ENCODE measurements around the gene RNF123.

The RNF123 gene

GRCh38 chr3:49659756-49660155 is 29.6 kb upstream of the RNF123 start:
- no peak for DNase-seq

- DNase-seq, result no peak
Measured at GRCh38 chr3:49661281-49661680, 28.1 kb upstream of the RNF123 start.

- DNase-seq, result no peak
Measured at GRCh38 chr3:49662021-49662420, 27.3 kb upstream of the RNF123 start.

GRCh38 chr3:49662720-49663413 is 26.5 kb upstream of the RNF123 start:
- no peak for DNase-seq

- DNase-seq, result no peak
Measured at GRCh38 chr3:49663831-49664230, 25.5 kb upstream of the RNF123 start.

- no peak for DNase-seq
Measured at GRCh38 chr3:49664300-49664699, 25.1 kb upstream of the RNF123 start.

GRCh38 chr3:49665822-49666519 is 23.4 kb upstream of the RNF123 start:
- DNase-seq, result no peak

GRCh38 chr3:49666592-49666991 is 22.8 kb upstream of the RNF123 start:
- DNase-seq, result no peak

- DNase-seq, result no peak
Measured at GRCh38 chr3:49667701-49668413, 21.5 kb upstream of the RNF123 start.

- no peak for DNase-seq
Measured at GRCh38 chr3:49668414-49668797, 21.0 kb upstream of the RNF123 start.

GRCh38 chr3:49668861-49669260 is 20.5 kb upstream of the RNF123 start:
- DNase-seq, result no peak

GRCh38 chr3:49669352-49669751 is 20.0 kb upstream of the RNF123 start:
- DNase-seq, result no peak

GRCh38 chr3:49670940-49671290 is 18.4 kb upstream of the RNF123 start:
- DNase-seq, result no peak

GRCh38 chr3:49671291-49672288 is 17.8 kb upstream of the RNF123 start:
- DNase-seq, result no peak

GRCh38 chr3:49673121-49673714 is 16.1 kb upstream of the RNF123 start:
- DNase-seq, result no peak

- no peak for DNase-seq
Measured at GRCh38 chr3:49673715-49674496, 15.5 kb upstream of the RNF123 start, which contains the start of gene APEH. Gene APEH (plus strand): TSS chr3:49674351. CDS start chr3:49674402, 51 bp downstream.

GRCh38 chr3:49674497-49674983 is 14.8 kb upstream of the RNF123 start:
- no peak for DNase-seq

- no peak for DNase-seq
Measured at GRCh38 chr3:49675912-49676311, 13.4 kb upstream of the RNF123 start.

GRCh38 chr3:49680493-49681231 is 8.7 kb upstream of the RNF123 start:
- no peak for DNase-seq

GRCh38 chr3:49681232-49681522 is 8.2 kb upstream of the RNF123 start:
- DNase-seq, result no peak

GRCh38 chr3:49681543-49681942 is 7.8 kb upstream of the RNF123 start:
- no peak for DNase-seq

Measured in bone marrow (tissue), 2 donors.